Measurements from ENCODE around the gene REXO1. TPM values are rescaled to one million over a fixed set of nuclear protein-coding genes. Genes with fewer than 3 reads are reported as not detected.
"Not testable (repeated sequence)": the region's sequence is repeated elsewhere in the genome, so short reads cannot be mapped to it uniquely, and the experiment has no call there.

REXO1 gene
- total RNA-seq, 1 donor from 2014 or later, result 40.8 TPM

GRCh38 chr19:1880611-1881392 lies 32.5 kb upstream of the REXO1 start:
- Mint-ChIP-seq H3K36me3 (ENCODE audit: low read depth) (peaks cover 2% of the 10 kb centered on the region), H3K27me3 (ENCODE audit: low read depth) (no peaks in the 10 kb centered on the region), H3K9me3 (no peaks in the 10 kb centered on the region), H3K4me3 (no peak overlapping the region), H3K27ac (ENCODE audit: unreplicated experiment) (no peak overlapping the region), H3K4me1 (peaks cover 33% of the 10 kb centered on the region)
- no peak for TF ChIP-seq CTCF (conservative IDR thresholded peaks at IDR 0.05)
- no peak for DNase-seq (ENCODE audit: low read depth, low spot score)

- not testable (repeated sequence) for DNase-seq (ENCODE audit: low read depth, low spot score); H3K9me3 Mint-ChIP-seq; H3K36me3 Mint-ChIP-seq (ENCODE audit: low read depth); H3K27ac Mint-ChIP-seq (ENCODE audit: unreplicated experiment); H3K27me3 Mint-ChIP-seq (ENCODE audit: low read depth)
- H3K4me3 Mint-ChIP-seq, result peak overlapping the region; percentile 19
- H3K4me1 Mint-ChIP-seq, result peaks cover 39% of the 10 kb centered on the region
Measured at GRCh38 chr19:1879982-1880381, 31.7 kb upstream of the REXO1 start.

GRCh38 chr19:1878583-1878982 lies 30.3 kb upstream of the REXO1 start:
- peaks cover 40% of the 10 kb centered on the region for H3K4me1 Mint-ChIP-seq
- H3K27me3 Mint-ChIP-seq (ENCODE audit: low read depth); H3K9me3 Mint-ChIP-seq; DNase-seq (ENCODE audit: low read depth, low spot score); H3K36me3 Mint-ChIP-seq (ENCODE audit: low read depth); H3K4me3 Mint-ChIP-seq; H3K27ac Mint-ChIP-seq (ENCODE audit: unreplicated experiment): not testable (repeated sequence)

GRCh38 chr19:1877280-1877660 lies 29.0 kb upstream of the REXO1 start:
- H3K27ac Mint-ChIP-seq (ENCODE audit: unreplicated experiment); DNase-seq (ENCODE audit: low read depth, low spot score); H3K27me3 Mint-ChIP-seq (ENCODE audit: low read depth); H3K36me3 Mint-ChIP-seq (ENCODE audit: low read depth); H3K4me3 Mint-ChIP-seq; H3K9me3 Mint-ChIP-seq: not testable (repeated sequence)
- H3K4me1 Mint-ChIP-seq, result peaks cover 27% of the 10 kb centered on the region

GRCh38 chr19:1876496-1877279 lies 28.4 kb upstream of the REXO1 start:
- H3K27me3 Mint-ChIP-seq (ENCODE audit: low read depth); H3K9me3 Mint-ChIP-seq; H3K36me3 Mint-ChIP-seq (ENCODE audit: low read depth); DNase-seq (ENCODE audit: low read depth, low spot score): not testable (repeated sequence)
- H3K27ac Mint-ChIP-seq (ENCODE audit: unreplicated experiment), result peak overlapping the region; percentile 91
- peaks cover 24% of the 10 kb centered on the region for H3K4me1 Mint-ChIP-seq
- peak overlapping the region; percentile 94 for H3K4me3 Mint-ChIP-seq

GRCh38 chr19:1875646-1876495 lies 27.6 kb upstream of the REXO1 start:
- DNase-seq (ENCODE audit: low read depth, low spot score), result peak; percentile 82
- H3K27ac Mint-ChIP-seq (ENCODE audit: unreplicated experiment), result peak overlapping the region; percentile 97
- no peaks in the 10 kb centered on the region for H3K27me3 Mint-ChIP-seq (ENCODE audit: low read depth)
- H3K36me3 Mint-ChIP-seq (ENCODE audit: low read depth), result peaks cover 2% of the 10 kb centered on the region
- H3K4me3 Mint-ChIP-seq, result peak overlapping the region; percentile 94
- H3K4me1 Mint-ChIP-seq, result peaks cover 24% of the 10 kb centered on the region
- H3K9me3 Mint-ChIP-seq, result no peaks in the 10 kb centered on the region
- TF ChIP-seq CTCF (conservative IDR thresholded peaks at IDR 0.05), result peak; percentile 19

- peak overlapping the region; percentile 97 for H3K27ac Mint-ChIP-seq (ENCODE audit: unreplicated experiment)
- not testable (repeated sequence) for H3K36me3 Mint-ChIP-seq (ENCODE audit: low read depth); DNase-seq (ENCODE audit: low read depth, low spot score); H3K9me3 Mint-ChIP-seq; H3K27me3 Mint-ChIP-seq (ENCODE audit: low read depth)
- peaks cover 24% of the 10 kb centered on the region for H3K4me1 Mint-ChIP-seq
- peak overlapping the region; percentile 94 for H3K4me3 Mint-ChIP-seq
Measured at GRCh38 chr19:1875265-1875645, 27.0 kb upstream of the REXO1 start.

Measured in neural crest cell (in vitro differentiated cells).